Measurements from ENCODE around the gene MRI1.

DNA sequence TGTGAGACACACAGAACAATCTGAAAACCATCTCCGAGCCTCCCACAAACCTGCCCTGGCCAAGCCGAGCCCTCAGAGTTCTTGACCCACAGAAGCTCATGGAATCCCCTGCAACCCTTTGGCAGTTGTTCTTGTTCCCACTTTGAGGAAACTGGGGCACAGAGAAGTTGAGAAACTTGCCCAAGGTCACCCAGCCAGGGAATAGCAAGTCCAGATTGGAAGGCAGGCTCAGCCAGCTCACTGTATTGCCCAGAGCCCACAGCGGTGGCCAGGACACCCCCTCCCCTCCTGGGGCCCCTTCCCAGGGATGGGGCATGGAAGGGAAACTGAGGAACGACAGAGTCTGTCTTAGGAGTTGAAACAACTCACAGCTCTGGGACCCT lies 32.7 kb downstream of the MRI1 start:
- TF ChIP-seq MZF1 (tag by site-specific recombination; IDR thresholded peaks at IDR 0.05; ENCODE audit: borderline replicate concordance) (no peak), CTCF (tag by site-specific recombination; IDR thresholded peaks at IDR 0.05) (no peak), ZNF785 (tag by site-specific recombination; IDR thresholded peaks at IDR 0.05) (no peak), ZNF416 (tag by site-specific recombination; IDR thresholded peaks at IDR 0.05) (no peak), ZNF544 (tag by site-specific recombination; IDR thresholded peaks at IDR 0.05) (no peak), TRIM28 (IDR thresholded peaks at IDR 0.05; ENCODE audit: borderline replicate concordance, low read length) (no peak), ZNF830 (tag by site-specific recombination; IDR thresholded peaks at IDR 0.05; ENCODE audit: low read depth) (no peak), SP2 (tag by site-specific recombination; IDR thresholded peaks at IDR 0.05) (no peak), ZNF121 (tag by site-specific recombination; IDR thresholded peaks at IDR 0.05) (no peak)
- TF ChIP-seq, protein P1, sequence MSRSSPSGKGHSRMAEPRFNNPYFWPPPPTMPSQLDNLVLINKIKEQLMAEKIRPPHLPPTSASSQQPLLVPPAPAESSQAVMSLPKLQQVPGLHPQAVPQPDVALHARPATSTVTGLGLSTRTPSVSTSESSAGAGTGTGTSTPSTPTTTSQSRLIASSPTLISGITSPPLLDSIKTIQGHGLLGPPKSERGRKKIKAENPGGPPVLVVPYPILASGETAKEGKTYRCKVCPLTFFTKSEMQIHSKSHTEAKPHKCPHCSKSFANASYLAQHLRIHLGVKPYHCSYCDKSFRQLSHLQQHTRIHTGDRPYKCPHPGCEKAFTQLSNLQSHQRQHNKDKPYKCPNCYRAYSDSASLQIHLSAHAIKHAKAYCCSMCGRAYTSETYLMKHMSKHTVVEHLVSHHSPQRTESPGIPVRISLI (tag by site-specific recombination; IDR thresholded peaks at IDR 0.05): no peak
